Upper lobe of left lung (tissue), 4 donors: Measurements from ENCODE around the gene PUDP.

Experiments
- EP300 ChIP-seq, 4 donors: sonication (generic); formaldehyde crosslinking; IDR thresholded peaks; one replicate each; pipeline ENCODE4 v1.5.1; 2017; ENCODE audit warnings: antibody characterized with exemption in 4 of 4, control low read depth in 2 of 4
- POLR2A ChIP-seq, 4 donors: fragments of 450-650 bp; IDR thresholded peaks; one replicate each; pipeline ENCODE4 v1.5.1; 2016 to 2017; ENCODE audit warnings: antibody characterized with exemption in 4 of 4, mild to moderate bottlenecking in 2 of 4
- TF ChIP-seq, protein P1 (sequence below), 6 experiments: fragments of 450-650 bp in 4 of 6; fragments of 200-600 bp in 2 of 6; sonication (generic) in 2 of 6; IDR thresholded peaks; one replicate each; pipeline ENCODE4 v1.5.1; 2016 to 2019; ENCODE audit warnings: antibody characterized with exemption in 6 of 6

GRCh38 chrX:7145454-7145853 lies 2.5 kb downstream of the PUDP start:
- TF ChIP-seq, protein P1, sequence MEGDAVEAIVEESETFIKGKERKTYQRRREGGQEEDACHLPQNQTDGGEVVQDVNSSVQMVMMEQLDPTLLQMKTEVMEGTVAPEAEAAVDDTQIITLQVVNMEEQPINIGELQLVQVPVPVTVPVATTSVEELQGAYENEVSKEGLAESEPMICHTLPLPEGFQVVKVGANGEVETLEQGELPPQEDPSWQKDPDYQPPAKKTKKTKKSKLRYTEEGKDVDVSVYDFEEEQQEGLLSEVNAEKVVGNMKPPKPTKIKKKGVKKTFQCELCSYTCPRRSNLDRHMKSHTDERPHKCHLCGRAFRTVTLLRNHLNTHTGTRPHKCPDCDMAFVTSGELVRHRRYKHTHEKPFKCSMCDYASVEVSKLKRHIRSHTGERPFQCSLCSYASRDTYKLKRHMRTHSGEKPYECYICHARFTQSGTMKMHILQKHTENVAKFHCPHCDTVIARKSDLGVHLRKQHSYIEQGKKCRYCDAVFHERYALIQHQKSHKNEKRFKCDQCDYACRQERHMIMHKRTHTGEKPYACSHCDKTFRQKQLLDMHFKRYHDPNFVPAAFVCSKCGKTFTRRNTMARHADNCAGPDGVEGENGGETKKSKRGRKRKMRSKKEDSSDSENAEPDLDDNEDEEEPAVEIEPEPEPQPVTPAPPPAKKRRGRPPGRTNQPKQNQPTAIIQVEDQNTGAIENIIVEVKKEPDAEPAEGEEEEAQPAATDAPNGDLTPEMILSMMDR (IDR thresholded peaks at IDR 0.05): no peak
- TF ChIP-seq POLR2A (IDR thresholded peaks at IDR 0.05) (no peak), EP300 (IDR thresholded peaks at IDR 0.05) (no peak)
